Kidney epithelial cell (primary cell): ENCODE data around the gene UTS2R. TPM values are rescaled to one million over a fixed set of nuclear protein-coding genes. Genes with fewer than 3 reads are reported as not detected.
"Not testable (repeated sequence)": the region's sequence is repeated elsewhere in the genome, so short reads cannot be mapped to it uniquely, and the experiment has no call there.

Source experiments
- DNase-seq: peaks from one replicate; pipeline ENCODE4 v3.0.0-alpha.2; 2010; ENCODE audit warnings: low read depth
- H3K27me3 ChIP-seq: 2 replicates; pipeline ENCODE4 v1.6.0; 2011; ENCODE audit warnings: low read length; ENCODE audit not compliant: control insufficient read depth, insufficient read depth
- H3K36me3 ChIP-seq: 2 replicates; pipeline ENCODE4 v1.5.1; 2011; ENCODE audit warnings: low read length; ENCODE audit not compliant: control insufficient read depth, insufficient read depth
- H3K4me3 ChIP-seq: 2 replicates; pipeline ENCODE4 v1.5.1; 2011; ENCODE audit warnings: low read depth, mild to moderate bottlenecking, control low read depth, low read length
- total RNA-seq: library from RNA; depleted of rRNA; stranded (reverse); fragments of >200 nt; gene quantifications from 2 replicates; pipeline ENCODE4 v1.2.3, GENCODE V29; 2015
- TF ChIP-seq, protein P1 (sequence below): IDR thresholded peaks from 2 replicates; pipeline ENCODE4 v1.5.1; 2011; ENCODE audit warnings: mild to moderate bottlenecking, moderate library complexity, low read length, control low read depth, inconsistent platforms; ENCODE audit not compliant: insufficient read depth, poor library complexity, severe bottlenecking

UTS2R gene
- total RNA-seq, 1 donor from 2014 or later = not detected

DNA sequence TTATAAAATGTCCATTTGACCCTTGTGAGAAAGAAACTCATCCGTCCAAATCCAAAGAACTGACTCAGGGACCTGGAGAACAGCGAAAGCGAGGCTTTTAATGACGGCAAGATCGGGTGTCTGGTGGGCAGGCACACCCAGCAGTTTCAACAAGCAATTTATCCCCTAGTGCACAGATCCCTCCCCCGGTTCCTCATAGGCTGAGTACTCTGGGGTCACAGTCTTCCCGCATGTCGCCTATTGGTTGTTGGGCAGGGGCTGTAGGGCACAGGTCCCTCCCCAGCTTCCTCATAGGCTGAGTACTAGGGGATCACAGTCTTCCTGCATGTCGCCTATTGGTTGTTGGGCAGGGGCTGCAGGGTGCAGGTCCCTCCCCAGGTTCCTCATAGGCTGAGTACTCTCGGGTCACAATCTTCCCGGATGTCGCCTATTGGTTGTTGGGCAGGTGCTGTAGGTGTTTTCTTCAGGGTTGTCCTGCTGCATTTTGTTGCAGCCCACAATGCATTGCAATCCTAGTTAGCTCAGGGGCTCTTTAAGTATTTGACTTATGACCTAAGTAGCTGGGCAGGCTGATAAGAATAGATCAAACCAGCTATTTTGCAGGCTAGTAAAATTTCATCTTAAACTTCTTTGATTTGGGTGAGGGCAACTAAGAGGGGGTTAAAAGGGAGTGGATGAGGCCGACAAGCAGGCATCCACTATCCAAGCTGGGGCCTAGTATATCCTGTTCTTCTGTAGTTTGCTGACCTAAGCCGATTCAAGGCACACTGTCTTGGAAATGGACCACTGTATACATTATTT is 3.6 kb upstream of the UTS2R start:
- TF ChIP-seq, protein P1, sequence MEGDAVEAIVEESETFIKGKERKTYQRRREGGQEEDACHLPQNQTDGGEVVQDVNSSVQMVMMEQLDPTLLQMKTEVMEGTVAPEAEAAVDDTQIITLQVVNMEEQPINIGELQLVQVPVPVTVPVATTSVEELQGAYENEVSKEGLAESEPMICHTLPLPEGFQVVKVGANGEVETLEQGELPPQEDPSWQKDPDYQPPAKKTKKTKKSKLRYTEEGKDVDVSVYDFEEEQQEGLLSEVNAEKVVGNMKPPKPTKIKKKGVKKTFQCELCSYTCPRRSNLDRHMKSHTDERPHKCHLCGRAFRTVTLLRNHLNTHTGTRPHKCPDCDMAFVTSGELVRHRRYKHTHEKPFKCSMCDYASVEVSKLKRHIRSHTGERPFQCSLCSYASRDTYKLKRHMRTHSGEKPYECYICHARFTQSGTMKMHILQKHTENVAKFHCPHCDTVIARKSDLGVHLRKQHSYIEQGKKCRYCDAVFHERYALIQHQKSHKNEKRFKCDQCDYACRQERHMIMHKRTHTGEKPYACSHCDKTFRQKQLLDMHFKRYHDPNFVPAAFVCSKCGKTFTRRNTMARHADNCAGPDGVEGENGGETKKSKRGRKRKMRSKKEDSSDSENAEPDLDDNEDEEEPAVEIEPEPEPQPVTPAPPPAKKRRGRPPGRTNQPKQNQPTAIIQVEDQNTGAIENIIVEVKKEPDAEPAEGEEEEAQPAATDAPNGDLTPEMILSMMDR = no peak
- no peak for DNase-seq
- Histone ChIP-seq H3K4me3 (no peak overlapping the region), H3K36me3 (no peaks in the 10 kb centered on the region), H3K27me3 (peaks cover 36% of the 10 kb centered on the region)

DNA sequence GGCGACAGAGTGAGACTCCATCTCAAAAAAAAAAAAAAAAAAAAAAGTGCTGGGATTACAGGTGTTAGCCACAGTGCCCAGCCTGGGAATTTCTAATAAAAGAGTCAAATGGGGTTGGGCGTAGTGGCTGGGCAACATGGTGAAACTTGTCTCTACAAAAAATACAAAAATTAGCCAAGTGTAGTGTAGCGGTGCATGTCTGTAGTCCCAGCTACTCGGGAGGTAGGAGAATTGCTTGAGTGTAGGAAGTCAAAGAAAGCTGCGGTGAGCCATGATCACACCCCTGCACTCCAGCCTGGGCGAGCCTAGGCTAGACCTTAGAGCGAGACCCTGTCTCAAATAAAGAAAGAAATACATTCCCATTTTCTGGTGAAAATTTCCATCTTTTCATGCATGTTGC is 2.4 kb upstream of the UTS2R start:
- Histone ChIP-seq H3K36me3 (no peaks in the 10 kb centered on the region), H3K27me3 (peaks cover 38% of the 10 kb centered on the region), H3K4me3 (no peak overlapping the region)
- DNase-seq = no peak
- TF ChIP-seq, protein P1 = no peak

DNA sequence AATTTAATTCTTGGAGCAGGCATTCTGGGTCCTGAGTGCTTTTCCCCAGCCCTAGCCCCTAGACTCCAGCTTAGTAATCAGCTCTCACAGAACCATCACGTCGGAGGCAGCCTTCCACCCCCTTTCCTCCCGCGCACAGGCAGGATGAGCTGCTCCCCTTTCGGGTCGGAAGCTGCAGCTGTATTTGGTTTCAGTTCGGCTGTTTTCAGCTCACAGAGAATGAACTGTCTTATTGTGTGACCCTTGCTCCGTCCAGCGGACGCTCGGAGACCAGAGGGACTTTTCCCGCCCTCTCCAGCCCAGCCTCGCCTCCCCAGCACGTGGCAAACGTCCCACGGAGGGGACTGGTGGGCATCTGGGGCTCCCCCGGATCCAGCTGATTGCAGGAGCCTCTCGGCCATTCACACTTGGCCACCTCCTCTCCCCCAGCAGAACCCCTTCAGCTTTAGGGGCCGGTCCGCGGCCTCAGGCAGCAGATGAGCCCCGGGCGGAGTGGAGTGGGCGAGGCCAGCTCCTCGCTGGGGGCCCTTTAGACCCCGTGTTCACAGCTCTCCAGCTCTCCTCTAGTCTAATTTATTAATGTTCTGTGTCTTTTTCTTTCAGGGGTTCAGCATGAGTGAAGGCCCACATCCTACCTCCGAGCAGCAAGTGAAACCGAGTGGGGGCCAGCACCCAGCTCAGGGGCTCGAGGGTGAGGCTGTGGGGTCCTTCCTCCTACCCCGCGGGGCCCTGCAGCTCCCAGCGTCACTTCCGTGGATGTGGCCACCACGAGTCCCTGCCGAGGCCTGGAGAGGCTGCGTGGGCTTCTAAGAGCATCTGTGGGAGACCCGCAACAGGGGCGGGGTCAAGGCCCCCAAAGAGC is 863 bp upstream of the UTS2R start:
- TF ChIP-seq, protein P1 = no peak
- Histone ChIP-seq H3K27me3 (peaks cover 51% of the 10 kb centered on the region), H3K36me3 (no peaks in the 10 kb centered on the region), H3K4me3 (no peak overlapping the region)
- no peak for DNase-seq

DNA sequence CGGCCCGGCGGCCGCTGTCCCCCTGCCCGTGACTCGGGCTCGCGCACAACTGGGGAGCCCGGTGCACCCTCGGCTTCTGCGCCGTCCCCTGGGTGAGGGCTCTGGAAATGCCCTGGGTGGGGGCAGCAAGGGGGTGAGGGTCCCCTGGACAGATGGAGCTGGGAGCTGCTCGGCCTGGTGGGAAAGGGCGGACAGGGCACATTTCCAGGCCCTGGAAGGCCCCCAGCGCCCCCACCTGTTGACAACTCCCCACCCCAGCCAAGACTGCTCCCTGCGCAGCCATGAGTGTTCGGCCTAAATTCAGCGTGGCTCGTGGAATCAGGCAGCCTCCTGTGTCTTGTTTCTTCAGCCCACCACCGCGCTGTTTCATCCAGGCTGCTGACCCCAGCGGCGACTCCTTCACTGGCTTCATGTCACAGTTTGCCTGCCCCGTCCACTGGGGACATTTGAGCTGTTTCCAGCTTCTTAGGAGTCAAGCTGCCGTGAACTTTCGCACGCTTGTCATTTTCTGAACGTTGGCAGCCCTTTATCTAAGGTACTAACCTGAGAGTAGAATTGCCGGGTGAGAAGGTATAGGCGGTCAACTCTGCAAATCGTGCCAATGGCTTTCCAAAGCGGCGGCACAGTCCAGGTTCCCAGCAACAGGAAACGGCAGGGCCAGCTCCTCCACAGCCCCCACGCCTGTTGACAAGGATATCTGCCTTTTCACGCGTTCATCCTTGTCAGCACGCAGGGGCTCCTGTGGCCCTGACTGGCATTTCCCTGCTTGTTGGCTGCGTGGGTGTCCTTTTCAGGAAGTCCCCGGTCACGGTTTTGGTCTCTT is 895 bp downstream of the UTS2R start:
- no peaks in the 10 kb centered on the region for H3K36me3 ChIP-seq
- TF ChIP-seq, protein P1 = no peak
- no peak for DNase-seq
- peaks cover 57% of the 10 kb centered on the region for H3K27me3 ChIP-seq
- no peak overlapping the region for H3K4me3 ChIP-seq

DNA sequence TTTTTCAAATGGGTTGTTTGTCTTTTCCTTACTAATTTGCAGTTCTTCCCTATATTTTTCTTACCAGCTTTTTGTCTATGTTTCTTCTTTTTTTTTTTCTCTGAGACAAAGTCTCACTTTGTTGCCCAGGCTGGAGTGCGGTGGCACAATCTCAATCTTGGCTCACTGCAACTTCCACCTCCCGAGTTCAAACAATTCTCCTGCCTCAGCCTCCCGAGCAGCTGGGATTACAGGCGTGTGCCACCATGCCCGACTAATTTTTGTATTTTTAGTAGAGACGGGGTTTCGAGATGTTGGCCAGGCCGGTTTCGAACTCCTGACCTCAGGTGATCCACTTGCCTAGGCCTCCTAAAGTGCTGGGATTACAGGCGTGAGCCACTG is 1.5 kb downstream of the UTS2R start:
- DNase-seq, H3K4me3 ChIP-seq, H3K36me3 ChIP-seq: not testable (repeated sequence)
- peaks cover 59% of the 10 kb centered on the region for H3K27me3 ChIP-seq
